ENCODE data around the gene CIDEB. TPM values are rescaled to one million over a fixed set of nuclear protein-coding genes. Genes with fewer than 3 reads are reported as not detected.

CIDEB gene
- total and polyA plus RNA-seq, 10 of the 15 experiments (the other 5 are each of a cell fraction or from before 2014, with no cell fraction given) = 0.34 to 6.3 (median 3.2) TPM

DNA sequence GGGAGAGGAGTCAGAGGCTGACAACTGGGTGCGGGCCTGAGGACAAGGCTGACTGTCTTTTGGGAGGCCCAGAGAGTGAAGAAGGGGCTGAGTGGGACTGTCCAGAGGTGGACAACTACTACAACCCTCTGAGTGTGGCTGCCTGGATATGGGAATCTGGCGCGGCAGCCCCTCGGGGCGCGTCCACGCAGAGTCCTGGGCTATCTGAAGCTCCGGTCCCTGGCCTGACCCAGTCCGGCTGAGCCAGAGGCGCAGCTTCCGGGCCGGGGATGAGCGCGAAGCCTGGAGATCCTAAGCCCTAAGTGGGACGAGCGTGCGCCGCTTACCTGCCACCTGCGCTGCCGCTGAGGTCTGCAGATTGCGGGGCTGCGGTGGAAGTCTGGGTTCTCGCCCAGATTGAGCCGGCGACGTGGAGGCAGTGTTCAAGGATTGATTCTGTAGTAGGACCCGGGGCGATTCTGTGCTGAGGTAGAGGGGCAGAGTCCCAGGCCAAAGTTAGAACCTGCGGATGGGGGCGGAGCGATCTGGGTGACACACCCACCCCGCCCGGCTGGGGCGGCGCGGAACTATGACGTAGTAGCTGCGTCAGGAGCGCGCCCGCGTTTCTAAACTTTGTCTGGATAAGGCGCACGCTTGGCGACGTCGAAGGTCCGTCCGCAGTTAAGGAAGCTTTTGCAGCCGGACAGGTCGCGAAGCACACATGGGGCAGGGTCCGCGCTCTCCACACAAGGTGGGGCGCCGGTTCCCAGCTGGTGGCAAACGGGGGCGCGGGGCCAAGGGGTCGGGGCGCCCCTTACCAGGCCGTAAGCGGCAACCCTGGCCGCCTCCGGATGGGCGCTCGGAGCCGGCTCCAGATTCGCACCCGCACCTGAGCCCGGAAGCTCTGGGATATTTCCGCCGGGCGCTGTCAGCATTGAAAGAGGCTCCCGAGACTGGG is 8.3 kb downstream of the CIDEB start, which contains the start of the genes DHRS1 and NOP9 (continued):
- TF ChIP-seq, protein P1, sequence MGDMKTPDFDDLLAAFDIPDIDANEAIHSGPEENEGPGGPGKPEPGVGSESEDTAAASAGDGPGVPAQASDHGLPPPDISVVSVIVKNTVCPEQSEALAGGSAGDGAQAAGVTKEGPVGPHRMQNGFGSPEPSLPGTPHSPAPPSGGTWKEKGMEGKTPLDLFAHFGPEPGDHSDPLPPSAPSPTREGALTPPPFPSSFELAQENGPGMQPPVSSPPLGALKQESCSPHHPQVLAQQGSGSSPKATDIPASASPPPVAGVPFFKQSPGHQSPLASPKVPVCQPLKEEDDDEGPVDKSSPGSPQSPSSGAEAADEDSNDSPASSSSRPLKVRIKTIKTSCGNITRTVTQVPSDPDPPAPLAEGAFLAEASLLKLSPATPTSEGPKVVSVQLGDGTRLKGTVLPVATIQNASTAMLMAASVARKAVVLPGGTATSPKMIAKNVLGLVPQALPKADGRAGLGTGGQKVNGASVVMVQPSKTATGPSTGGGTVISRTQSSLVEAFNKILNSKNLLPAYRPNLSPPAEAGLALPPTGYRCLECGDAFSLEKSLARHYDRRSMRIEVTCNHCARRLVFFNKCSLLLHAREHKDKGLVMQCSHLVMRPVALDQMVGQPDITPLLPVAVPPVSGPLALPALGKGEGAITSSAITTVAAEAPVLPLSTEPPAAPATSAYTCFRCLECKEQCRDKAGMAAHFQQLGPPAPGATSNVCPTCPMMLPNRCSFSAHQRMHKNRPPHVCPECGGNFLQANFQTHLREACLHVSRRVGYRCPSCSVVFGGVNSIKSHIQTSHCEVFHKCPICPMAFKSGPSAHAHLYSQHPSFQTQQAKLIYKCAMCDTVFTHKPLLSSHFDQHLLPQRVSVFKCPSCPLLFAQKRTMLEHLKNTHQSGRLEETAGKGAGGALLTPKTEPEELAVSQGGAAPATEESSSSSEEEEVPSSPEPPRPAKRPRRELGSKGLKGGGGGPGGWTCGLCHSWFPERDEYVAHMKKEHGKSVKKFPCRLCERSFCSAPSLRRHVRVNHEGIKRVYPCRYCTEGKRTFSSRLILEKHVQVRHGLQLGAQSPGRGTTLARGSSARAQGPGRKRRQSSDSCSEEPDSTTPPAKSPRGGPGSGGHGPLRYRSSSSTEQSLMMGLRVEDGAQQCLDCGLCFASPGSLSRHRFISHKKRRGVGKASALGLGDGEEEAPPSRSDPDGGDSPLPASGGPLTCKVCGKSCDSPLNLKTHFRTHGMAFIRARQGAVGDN (IDR thresholded peaks at IDR 0.05) = peak; percentile 67; the same call in 1 of the 2 replicates
- TF ChIP-seq BMI1 (IDR thresholded peaks at IDR 0.05; ENCODE audit: borderline replicate concordance) (no peak), POU2F2 (IDR thresholded peaks at IDR 0.05; ENCODE audit: borderline replicate concordance, low read depth, low read length) (peak; percentile 50; the same call in 2 of the 3 replicates), BRCA1 (IDR thresholded peaks at IDR 0.05; ENCODE audit: low read depth, low read length) (no peak), MYC (IDR thresholded peaks at IDR 0.05; ENCODE audit: insufficient read depth, insufficient read length, insufficient replicate concordance, low read length, severe bottlenecking) (peak; percentile 32), TCF7 (IDR thresholded peaks at IDR 0.05; ENCODE audit: borderline replicate concordance) (no peak), ZNF622 (IDR thresholded peaks at IDR 0.05) (no peak), SIX5 (IDR thresholded peaks at IDR 0.05; ENCODE audit: low read depth, low read length, severe bottlenecking) (peak; percentile 42), NFYB (IDR thresholded peaks at IDR 0.05; ENCODE audit: insufficient read depth, low read depth, low read length) (no peak), EP300 (IDR thresholded peaks at IDR 0.05; ENCODE audit: borderline replicate concordance in 1 of 2, control insufficient read depth in 1 of 2, low read depth in 2 of 2, low read length in 2 of 2) (no peak), CHD4 (IDR thresholded peaks at IDR 0.05) (no peak), RAD51 (IDR thresholded peaks at IDR 0.05) (no peak)
- TF ChIP-seq, protein P2, sequence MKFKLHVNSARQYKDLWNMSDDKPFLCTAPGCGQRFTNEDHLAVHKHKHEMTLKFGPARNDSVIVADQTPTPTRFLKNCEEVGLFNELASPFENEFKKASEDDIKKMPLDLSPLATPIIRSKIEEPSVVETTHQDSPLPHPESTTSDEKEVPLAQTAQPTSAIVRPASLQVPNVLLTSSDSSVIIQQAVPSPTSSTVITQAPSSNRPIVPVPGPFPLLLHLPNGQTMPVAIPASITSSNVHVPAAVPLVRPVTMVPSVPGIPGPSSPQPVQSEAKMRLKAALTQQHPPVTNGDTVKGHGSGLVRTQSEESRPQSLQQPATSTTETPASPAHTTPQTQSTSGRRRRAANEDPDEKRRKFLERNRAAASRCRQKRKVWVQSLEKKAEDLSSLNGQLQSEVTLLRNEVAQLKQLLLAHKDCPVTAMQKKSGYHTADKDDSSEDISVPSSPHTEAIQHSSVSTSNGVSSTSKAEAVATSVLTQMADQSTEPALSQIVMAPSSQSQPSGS (IDR thresholded peaks at IDR 0.05; ENCODE audit: low read length) = no peak
- TF ChIP-seq, protein P3, sequence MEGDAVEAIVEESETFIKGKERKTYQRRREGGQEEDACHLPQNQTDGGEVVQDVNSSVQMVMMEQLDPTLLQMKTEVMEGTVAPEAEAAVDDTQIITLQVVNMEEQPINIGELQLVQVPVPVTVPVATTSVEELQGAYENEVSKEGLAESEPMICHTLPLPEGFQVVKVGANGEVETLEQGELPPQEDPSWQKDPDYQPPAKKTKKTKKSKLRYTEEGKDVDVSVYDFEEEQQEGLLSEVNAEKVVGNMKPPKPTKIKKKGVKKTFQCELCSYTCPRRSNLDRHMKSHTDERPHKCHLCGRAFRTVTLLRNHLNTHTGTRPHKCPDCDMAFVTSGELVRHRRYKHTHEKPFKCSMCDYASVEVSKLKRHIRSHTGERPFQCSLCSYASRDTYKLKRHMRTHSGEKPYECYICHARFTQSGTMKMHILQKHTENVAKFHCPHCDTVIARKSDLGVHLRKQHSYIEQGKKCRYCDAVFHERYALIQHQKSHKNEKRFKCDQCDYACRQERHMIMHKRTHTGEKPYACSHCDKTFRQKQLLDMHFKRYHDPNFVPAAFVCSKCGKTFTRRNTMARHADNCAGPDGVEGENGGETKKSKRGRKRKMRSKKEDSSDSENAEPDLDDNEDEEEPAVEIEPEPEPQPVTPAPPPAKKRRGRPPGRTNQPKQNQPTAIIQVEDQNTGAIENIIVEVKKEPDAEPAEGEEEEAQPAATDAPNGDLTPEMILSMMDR (IDR thresholded peaks at IDR 0.05 in 2 of 3, conservative IDR thresholded peaks at IDR 0.05 in 1 of 3; ENCODE audit: control insufficient read depth in 2 of 3, extremely low read depth in 1 of 3, insufficient read depth in 1 of 3, low read depth in 3 of 3, low read length in 3 of 3) = no peak
- TF ChIP-seq, protein P4, sequence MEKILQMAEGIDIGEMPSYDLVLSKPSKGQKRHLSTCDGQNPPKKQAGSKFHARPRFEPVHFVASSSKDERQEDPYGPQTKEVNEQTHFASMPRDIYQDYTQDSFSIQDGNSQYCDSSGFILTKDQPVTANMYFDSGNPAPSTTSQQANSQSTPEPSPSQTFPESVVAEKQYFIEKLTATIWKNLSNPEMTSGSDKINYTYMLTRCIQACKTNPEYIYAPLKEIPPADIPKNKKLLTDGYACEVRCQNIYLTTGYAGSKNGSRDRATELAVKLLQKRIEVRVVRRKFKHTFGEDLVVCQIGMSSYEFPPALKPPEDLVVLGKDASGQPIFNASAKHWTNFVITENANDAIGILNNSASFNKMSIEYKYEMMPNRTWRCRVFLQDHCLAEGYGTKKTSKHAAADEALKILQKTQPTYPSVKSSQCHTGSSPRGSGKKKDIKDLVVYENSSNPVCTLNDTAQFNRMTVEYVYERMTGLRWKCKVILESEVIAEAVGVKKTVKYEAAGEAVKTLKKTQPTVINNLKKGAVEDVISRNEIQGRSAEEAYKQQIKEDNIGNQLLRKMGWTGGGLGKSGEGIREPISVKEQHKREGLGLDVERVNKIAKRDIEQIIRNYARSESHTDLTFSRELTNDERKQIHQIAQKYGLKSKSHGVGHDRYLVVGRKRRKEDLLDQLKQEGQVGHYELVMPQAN (conservative IDR thresholded peaks at IDR 0.05) = peak; percentile 89
- TF ChIP-seq, protein P5, sequence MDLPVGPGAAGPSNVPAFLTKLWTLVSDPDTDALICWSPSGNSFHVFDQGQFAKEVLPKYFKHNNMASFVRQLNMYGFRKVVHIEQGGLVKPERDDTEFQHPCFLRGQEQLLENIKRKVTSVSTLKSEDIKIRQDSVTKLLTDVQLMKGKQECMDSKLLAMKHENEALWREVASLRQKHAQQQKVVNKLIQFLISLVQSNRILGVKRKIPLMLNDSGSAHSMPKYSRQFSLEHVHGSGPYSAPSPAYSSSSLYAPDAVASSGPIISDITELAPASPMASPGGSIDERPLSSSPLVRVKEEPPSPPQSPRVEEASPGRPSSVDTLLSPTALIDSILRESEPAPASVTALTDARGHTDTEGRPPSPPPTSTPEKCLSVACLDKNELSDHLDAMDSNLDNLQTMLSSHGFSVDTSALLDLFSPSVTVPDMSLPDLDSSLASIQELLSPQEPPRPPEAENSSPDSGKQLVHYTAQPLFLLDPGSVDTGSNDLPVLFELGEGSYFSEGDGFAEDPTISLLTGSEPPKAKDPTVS (IDR thresholded peaks at IDR 0.05; ENCODE audit: low read depth, low read length) = no peak
